Bronchus fibroblast of lung (primary cell): ENCODE results near the gene PHLDB3. TPM values are rescaled to one million over a fixed set of nuclear protein-coding genes. Genes with fewer than 3 reads are reported as not detected.

Experiments
- total RNA-seq: library from RNA; depleted of rRNA; stranded (reverse); fragments of >200 nt; gene quantifications from 2 replicates; pipeline ENCODE4 v1.2.3, GENCODE V29; 2015

Gene PHLDB3
- total RNA-seq: 3.7 and 5.0 TPM in 2 replicates

GRCh38 chr19:43504426-43505185 lies at the start of gene PHLDB3:
PHLDB3 (minus strand) TSS chr19:43504746; CDS start chr19:43504118, 628 bp downstream.

GRCh38 chr19:43532962-43533545 lies 28.5 kb upstream of the PHLDB3 start, which contains the start of gene ZNF575:
ZNF575 (plus strand) TSS chr19:43533188; CDS start chr19:43534423, 1,235 bp downstream.

GRCh38 chr19:43526884-43527859 lies 22.6 kb upstream of the PHLDB3 start, which contains the start of gene ETHE1:
ETHE1 (minus strand) TSS chr19:43527201; CDS start chr19:43527177, 24 bp downstream.

GRCh38 chr19:43465468-43466120 lies 39.0 kb downstream of the PHLDB3 start, which contains the start of gene LYPD3:
LYPD3 (minus strand) TSS chr19:43465608; CDS start chr19:43465571, 37 bp downstream.

Other genes starting within 250 kb of the PHLDB3 start
- gene PSG9, start 235.2 kb downstream of the PHLDB3 start, total RNA-seq: 0.15 TPM in 1 of 2 replicates, not detected in the other
- gene CD177, start 151.1 kb downstream of the PHLDB3 start, total RNA-seq: not detected in 2 replicates
- gene TEX101, start 89.9 kb downstream of the PHLDB3 start, total RNA-seq: not detected in 2 replicates
- 0.50 and 0.59 TPM in 2 replicates for gene LYPD3, start 39.1 kb downstream of the PHLDB3 start, total RNA-seq
- gene ETHE1, start 22.5 kb upstream of the PHLDB3 start, total RNA-seq: 69.8 and 80.3 TPM in 2 replicates
- 0.17 and 0.59 TPM in 2 replicates for gene ZNF575, start 28.4 kb upstream of the PHLDB3 start, total RNA-seq
- 40.0 and 48.0 TPM in 2 replicates for gene XRCC1, start 70.8 kb upstream of the PHLDB3 start, total RNA-seq
- gene PINLYP, start 71.1 kb upstream of the PHLDB3 start, total RNA-seq: 6.2 and 7.3 TPM in 2 replicates
- 7.7 and 10.1 TPM in 2 replicates for gene IRGQ, start 91.4 kb upstream of the PHLDB3 start, total RNA-seq
- gene ZNF576, start 91.8 kb upstream of the PHLDB3 start, total RNA-seq: 8.4 and 11.0 TPM in 2 replicates
- 0.34 TPM in 1 of 2 replicates, not detected in the other for gene SRRM5, start 107.3 kb upstream of the PHLDB3 start, total RNA-seq
- 30.8 and 35.3 TPM in 2 replicates for gene ZNF428, start 114.9 kb upstream of the PHLDB3 start, total RNA-seq
- gene CADM4, start 135.1 kb upstream of the PHLDB3 start, total RNA-seq: 1.5 and 2.2 TPM in 2 replicates
- 118 and 131 TPM in 2 replicates for gene PLAUR, start 165.4 kb upstream of the PHLDB3 start, total RNA-seq
- not detected in 2 replicates for gene IRGC, start 211.3 kb upstream of the PHLDB3 start, total RNA-seq